A673 (cell line): ENCODE results near the gene ANGPTL3.

Experiments
- EZH2 ChIP-seq: fragments of 200-600 bp; sonication (generic); IDR thresholded peaks from 2 replicates; pipeline ENCODE4 v1.6.1; 2017; ENCODE audit warnings: borderline replicate concordance, low read depth, mild to moderate bottlenecking, mixed read lengths, antibody characterized with exemption, low read length; ENCODE audit not compliant: poor library complexity, severe bottlenecking
- TF ChIP-seq, protein P1 (sequence below): fragments of 300-800, 200-600 bp; sonication (generic); conservative IDR thresholded peaks from 2 replicates; pipeline ENCODE4 v1.5.1; 2017; ENCODE audit warnings: low read depth, mild to moderate bottlenecking, antibody characterized with exemption, low read length, moderate library complexity, mixed read lengths

DNA sequence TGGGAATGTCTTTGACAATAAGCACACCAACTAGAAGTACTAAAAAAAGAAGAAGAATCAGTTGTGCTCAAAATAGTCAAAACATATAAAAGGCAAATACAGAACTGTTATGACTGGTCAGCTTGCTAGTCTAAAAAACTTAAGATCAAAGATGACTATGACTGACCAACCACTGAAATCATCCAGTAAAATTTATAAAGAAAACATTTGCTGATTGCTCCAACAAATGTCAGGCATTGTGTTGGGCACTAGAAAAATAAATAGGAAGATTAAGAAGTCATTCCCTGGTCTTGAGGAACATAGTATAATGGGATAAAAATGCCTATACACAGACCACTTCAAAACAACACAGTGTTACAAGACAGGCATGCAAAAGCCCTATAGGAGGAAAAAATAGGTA is 9.3 kb upstream of the ANGPTL3 start:
- TF ChIP-seq, protein P1, sequence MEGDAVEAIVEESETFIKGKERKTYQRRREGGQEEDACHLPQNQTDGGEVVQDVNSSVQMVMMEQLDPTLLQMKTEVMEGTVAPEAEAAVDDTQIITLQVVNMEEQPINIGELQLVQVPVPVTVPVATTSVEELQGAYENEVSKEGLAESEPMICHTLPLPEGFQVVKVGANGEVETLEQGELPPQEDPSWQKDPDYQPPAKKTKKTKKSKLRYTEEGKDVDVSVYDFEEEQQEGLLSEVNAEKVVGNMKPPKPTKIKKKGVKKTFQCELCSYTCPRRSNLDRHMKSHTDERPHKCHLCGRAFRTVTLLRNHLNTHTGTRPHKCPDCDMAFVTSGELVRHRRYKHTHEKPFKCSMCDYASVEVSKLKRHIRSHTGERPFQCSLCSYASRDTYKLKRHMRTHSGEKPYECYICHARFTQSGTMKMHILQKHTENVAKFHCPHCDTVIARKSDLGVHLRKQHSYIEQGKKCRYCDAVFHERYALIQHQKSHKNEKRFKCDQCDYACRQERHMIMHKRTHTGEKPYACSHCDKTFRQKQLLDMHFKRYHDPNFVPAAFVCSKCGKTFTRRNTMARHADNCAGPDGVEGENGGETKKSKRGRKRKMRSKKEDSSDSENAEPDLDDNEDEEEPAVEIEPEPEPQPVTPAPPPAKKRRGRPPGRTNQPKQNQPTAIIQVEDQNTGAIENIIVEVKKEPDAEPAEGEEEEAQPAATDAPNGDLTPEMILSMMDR: no peak
- TF ChIP-seq EZH2: no peak
